ENCODE measurements around the gene IKBIP.

Gene IKBIP

GRCh38 chr12:98592825-98593322 lies 51.7 kb downstream of the IKBIP start:
- peak overlapping the region; percentile 62 for H3K4me3 ChIP-seq (ENCODE audit: low read depth, low read length)
- DNase-seq (ENCODE audit: low read depth) = no peak
- no peak for TF ChIP-seq CTCF (conservative IDR thresholded peaks at IDR 0.05; ENCODE audit: low read depth, low read length)

- DNase-seq (ENCODE audit: low read depth) = peak; percentile 52
- peak; percentile 32 for TF ChIP-seq CTCF (conservative IDR thresholded peaks at IDR 0.05; ENCODE audit: low read depth, low read length)
- no peak overlapping the region for H3K4me3 ChIP-seq (ENCODE audit: low read depth, low read length)
Measured at GRCh38 chr12:98591209-98591608, 53.4 kb downstream of the IKBIP start.

- no peak for TF ChIP-seq CTCF (conservative IDR thresholded peaks at IDR 0.05; ENCODE audit: low read depth, low read length)
- no peak for DNase-seq (ENCODE audit: low read depth)
- no peak overlapping the region for H3K4me3 ChIP-seq (ENCODE audit: low read depth, low read length)
Measured at GRCh38 chr12:98587084-98587483, 57.5 kb downstream of the IKBIP start.

- no peak for TF ChIP-seq CTCF (conservative IDR thresholded peaks at IDR 0.05; ENCODE audit: low read depth, low read length)
- no peak for DNase-seq (ENCODE audit: low read depth)
- H3K4me3 ChIP-seq (ENCODE audit: low read depth, low read length) = no peak overlapping the region
Measured at GRCh38 chr12:98582093-98582492, 62.5 kb downstream of the IKBIP start.

- no peak overlapping the region for H3K4me3 ChIP-seq (ENCODE audit: low read depth, low read length)
- TF ChIP-seq CTCF (conservative IDR thresholded peaks at IDR 0.05; ENCODE audit: low read depth, low read length) = no peak
- no peak for DNase-seq (ENCODE audit: low read depth)
Measured at GRCh38 chr12:98581101-98581500, 63.5 kb downstream of the IKBIP start.

GRCh38 chr12:98580695-98581094 lies 63.9 kb downstream of the IKBIP start:
- no peak overlapping the region for H3K4me3 ChIP-seq (ENCODE audit: low read depth, low read length)
- no peak for TF ChIP-seq CTCF (conservative IDR thresholded peaks at IDR 0.05; ENCODE audit: low read depth, low read length)

GRCh38 chr12:98579835-98580234 lies 64.8 kb downstream of the IKBIP start:
- DNase-seq (ENCODE audit: low read depth) = no peak
- H3K4me3 ChIP-seq (ENCODE audit: low read depth, low read length) = no peak overlapping the region
- no peak for TF ChIP-seq CTCF (conservative IDR thresholded peaks at IDR 0.05; ENCODE audit: low read depth, low read length)

More at GRCh38 chr12:98580695-98581094, 63.9 kb downstream of the IKBIP start:
- no peak for DNase-seq (ENCODE audit: low read depth)

Measured in choroid plexus epithelial cell (primary cell).